Measurements from ENCODE around the gene EIF4H.

- TF ChIP-seq CTCF (IDR thresholded peaks at IDR 0.05; ENCODE audit: insufficient read depth, low read depth, low read length) (no peak), EZH2 (IDR thresholded peaks at IDR 0.05; ENCODE audit: insufficient read depth, low read length) (no peak)
These were observed 1.1 kb upstream of the EIF4H start for GRCh38 chr7:74173074-74173473.
